NCI-H2227 treated with DMSO at 0.1 percent for 48 hours (cell line): ENCODE measurements around the gene MSX1.

Experiments
- DNase-seq: peaks from one replicate; lab custom pipeline; 2025; lab: John Stamatoyannopoulos, UW

Gene MSX1

DNA sequence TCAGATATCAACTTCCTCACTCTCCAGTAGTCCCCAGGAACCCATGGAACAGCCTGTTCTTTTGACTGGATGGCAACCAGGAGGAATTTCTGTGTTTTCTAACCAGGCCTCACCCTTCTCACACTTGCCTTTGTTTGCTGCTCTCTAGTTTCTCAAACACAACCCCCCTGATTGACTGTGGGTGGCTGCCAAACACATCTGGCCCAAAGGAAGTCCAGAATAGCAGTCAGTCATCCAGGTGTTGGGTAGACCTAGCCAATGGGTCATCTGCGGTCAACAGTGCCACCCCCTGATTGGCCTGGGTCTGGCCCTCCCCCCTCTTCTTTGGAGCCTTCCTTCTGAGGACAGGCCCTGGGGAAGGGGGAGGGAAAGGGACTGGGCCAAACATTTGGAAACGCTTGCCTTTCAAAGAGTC lies 53.7 kb downstream of the MSX1 start:
- no peak for DNase-seq
